ENCODE data around the gene TSPAN18.

The TSPAN18 gene

DNA sequence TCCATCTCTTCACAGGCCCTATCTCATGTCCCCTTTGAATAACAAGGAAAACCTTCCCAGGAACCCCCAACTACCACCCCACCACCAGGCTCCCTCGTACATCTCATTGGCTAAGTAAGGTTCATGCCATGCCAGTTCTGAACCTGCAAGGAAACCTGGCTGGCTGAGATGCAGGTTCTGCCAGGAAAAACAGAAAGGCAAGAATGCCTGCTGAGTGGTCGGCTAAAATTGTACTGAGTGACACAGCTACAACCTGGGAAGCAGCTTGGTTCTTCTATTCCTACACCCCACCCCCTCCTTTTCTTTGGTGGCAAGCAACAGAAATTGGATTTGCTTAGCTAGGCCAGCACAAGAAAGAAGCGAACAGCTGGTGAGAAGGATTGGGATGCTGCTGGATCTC, 36.1 kb upstream of the TSPAN18 start:
- in situ Hi-C loops (cut with HindIII; ENCODE audit: low sequenced_read_pairs), result no loop called here
- DNase-seq (ENCODE audit: low read depth, low spot score), result no peak
- H3K4me3 ChIP-seq (ENCODE audit: low read depth, low read length), result no peak overlapping the region
- TF ChIP-seq, protein P1, sequence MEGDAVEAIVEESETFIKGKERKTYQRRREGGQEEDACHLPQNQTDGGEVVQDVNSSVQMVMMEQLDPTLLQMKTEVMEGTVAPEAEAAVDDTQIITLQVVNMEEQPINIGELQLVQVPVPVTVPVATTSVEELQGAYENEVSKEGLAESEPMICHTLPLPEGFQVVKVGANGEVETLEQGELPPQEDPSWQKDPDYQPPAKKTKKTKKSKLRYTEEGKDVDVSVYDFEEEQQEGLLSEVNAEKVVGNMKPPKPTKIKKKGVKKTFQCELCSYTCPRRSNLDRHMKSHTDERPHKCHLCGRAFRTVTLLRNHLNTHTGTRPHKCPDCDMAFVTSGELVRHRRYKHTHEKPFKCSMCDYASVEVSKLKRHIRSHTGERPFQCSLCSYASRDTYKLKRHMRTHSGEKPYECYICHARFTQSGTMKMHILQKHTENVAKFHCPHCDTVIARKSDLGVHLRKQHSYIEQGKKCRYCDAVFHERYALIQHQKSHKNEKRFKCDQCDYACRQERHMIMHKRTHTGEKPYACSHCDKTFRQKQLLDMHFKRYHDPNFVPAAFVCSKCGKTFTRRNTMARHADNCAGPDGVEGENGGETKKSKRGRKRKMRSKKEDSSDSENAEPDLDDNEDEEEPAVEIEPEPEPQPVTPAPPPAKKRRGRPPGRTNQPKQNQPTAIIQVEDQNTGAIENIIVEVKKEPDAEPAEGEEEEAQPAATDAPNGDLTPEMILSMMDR (IDR thresholded peaks at IDR 0.05; ENCODE audit: low read depth, low read length), result no peak

DNA sequence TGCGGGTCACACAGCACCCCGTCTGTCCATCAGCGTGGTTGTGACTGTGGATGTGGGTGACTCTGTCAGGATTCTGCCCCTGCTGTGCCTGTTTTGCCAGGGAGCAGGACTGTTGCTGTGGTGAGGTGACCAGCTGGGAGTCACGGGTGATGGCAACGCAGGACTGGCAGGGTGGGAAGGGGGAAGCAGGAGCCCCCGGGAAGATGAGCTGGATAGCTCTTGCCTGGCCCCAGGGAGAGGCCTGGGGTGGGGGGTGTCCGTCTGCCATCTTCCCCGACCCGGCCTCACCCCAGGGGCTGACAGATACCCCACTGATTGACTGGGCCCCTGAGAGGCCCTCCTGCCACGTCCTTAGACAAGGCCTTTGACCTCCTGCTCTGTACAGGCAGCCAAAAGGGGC, 34.3 kb upstream of the TSPAN18 start:
- in situ Hi-C loops (cut with HindIII; ENCODE audit: low sequenced_read_pairs), result no loop called here
- H3K4me3 ChIP-seq (ENCODE audit: low read depth, low read length), result no peak overlapping the region
- DNase-seq (ENCODE audit: low read depth, low spot score), result no peak
- TF ChIP-seq, protein P1 (IDR thresholded peaks at IDR 0.05; ENCODE audit: low read depth, low read length), result no peak

DNA sequence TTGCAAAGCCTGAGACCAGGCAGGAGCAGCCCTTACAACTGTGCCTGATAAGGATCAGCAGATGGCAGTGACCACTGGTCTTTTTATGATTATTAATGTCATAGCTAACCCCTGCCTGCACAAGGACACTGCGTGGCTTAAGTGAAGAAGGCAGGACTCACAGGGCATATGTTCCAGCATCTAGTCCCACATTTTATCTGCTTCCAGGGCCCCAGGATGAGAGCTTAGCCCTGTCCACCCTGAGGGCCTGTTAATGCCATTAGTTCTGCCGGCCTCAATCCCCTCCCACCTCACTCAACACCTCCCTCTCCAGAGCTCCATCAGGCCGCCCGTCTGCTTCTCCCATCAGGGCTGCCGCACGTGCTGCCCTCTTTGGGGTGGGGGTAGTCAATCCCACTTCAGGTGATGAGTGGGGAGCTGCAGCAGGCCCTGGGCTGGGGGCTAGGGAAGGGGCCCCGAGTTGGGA, 33.1 kb upstream of the TSPAN18 start:
- no peak for DNase-seq (ENCODE audit: low read depth, low spot score)
- TF ChIP-seq, protein P1 (IDR thresholded peaks at IDR 0.05; ENCODE audit: low read depth, low read length), result no peak
- no peak overlapping the region for H3K4me3 ChIP-seq (ENCODE audit: low read depth, low read length)
- in situ Hi-C loops (cut with HindIII; ENCODE audit: low sequenced_read_pairs), result no loop called here

DNA sequence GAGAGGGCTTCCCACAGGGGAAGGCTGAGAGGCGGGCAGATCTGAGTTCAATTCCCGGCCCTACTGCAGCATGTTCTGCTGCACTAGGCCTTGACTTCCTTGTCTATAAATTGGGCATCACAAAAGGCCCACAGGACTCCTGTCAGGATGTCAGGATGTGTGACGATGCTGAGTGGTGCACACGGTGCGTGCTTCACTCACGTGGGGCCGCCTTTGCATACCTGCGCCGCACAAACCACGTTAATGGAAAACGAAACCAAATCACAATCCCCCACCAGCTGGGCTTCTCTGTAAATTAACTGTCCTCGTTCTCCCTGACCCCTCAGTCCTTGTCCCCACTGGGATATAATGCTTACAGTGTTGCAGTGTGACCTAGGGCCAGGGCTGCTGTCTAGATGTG, 32.3 kb upstream of the TSPAN18 start:
- DNase-seq (ENCODE audit: low read depth, low spot score), result no peak
- no peak overlapping the region for H3K4me3 ChIP-seq (ENCODE audit: low read depth, low read length)
- in situ Hi-C loops (cut with HindIII; ENCODE audit: low sequenced_read_pairs), result no loop called here
- TF ChIP-seq, protein P1 (IDR thresholded peaks at IDR 0.05; ENCODE audit: low read depth, low read length), result no peak

DNA sequence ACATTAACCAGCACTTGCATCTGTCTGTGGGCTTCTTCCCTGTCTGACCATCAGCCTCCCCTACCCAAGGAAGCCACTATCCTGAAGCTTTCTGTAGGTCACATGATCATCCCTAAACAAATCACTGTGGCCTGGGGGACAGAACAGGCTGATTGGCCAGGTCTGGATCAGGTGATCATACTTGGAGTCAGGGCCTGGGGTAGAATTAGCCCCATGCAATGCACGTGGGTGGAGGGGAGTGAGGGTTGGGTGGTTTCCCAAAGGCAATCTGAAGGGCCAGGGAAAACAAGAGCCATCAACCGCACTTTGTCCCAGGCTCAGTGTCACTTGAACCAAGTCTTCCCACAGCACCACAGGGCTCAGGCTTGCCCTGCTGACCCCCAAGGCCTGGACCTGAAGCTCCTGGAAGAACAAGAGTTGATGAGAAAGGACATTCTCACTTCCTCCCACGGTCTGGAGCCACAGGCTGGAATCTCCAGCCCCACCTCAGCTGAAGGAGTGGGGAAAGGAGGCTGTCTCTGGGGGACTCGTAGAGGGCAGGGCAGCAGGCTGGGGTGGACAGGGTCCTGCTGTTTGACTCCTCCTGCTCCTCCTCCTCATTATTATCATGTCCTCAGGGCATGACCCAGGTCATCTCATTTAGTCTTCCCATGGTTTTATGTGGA, 31.5 kb upstream of the TSPAN18 start:
- in situ Hi-C loops (cut with HindIII; ENCODE audit: low sequenced_read_pairs), result no loop called here
- TF ChIP-seq, protein P1 (IDR thresholded peaks at IDR 0.05; ENCODE audit: low read depth, low read length), result no peak
- no peak for DNase-seq (ENCODE audit: low read depth, low spot score)
- no peak overlapping the region for H3K4me3 ChIP-seq (ENCODE audit: low read depth, low read length)

DNA sequence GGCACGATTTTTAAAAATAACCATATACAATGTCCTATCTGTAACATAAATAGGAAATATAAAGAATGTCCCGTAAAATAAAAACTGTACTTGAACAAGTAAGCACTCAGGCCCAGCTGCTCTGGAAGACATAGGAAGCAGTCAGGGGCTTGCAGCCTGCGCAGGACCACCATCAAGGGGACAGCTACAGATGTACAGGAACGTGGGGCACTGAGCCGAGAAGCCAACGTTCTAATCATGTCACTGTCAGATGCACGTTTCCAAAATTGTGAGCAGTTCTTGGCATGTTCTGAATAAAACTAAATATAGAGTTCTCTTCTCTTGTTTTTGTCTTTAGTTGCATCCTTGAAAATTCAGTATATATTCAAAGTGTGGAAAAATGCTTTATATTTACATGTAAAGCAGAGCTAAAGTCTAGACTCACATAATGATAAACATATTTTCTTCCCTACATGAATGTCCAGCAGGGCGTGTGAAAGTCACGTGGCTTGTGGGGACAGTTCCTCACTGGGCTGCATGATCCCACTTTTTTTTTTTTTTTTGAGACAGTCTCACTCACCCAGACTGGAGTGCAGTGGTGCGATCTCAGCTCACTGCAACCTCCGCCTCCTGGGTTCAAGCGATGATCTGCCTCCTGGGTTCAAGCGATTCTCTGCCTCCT, 28.4 kb upstream of the TSPAN18 start:
- TF ChIP-seq, protein P1 (IDR thresholded peaks at IDR 0.05; ENCODE audit: low read depth, low read length), result no peak
- H3K4me3 ChIP-seq (ENCODE audit: low read depth, low read length), result no peak overlapping the region
- in situ Hi-C loops (cut with HindIII; ENCODE audit: low sequenced_read_pairs), result no loop called here
- DNase-seq (ENCODE audit: low read depth, low spot score), result no peak
